ENCODE measurements around the gene CHL1.

CHL1 gene

GRCh38 chr3:317012-317411 is 120.4 kb downstream of the CHL1 start:
- TF ChIP-seq CTCF (IDR thresholded peaks at IDR 0.05; ENCODE audit: low read length, missing control alignments), result no peak
- no peak for DNase-seq (ENCODE audit: low read depth)
- no peak overlapping the region for H3K4me3 ChIP-seq (replicated peaks; ENCODE audit: low read depth, low read length)

GRCh38 chr3:318903-319302 is 122.3 kb downstream of the CHL1 start:
- no peak for DNase-seq (ENCODE audit: low read depth)
- no peak overlapping the region for H3K4me3 ChIP-seq (replicated peaks; ENCODE audit: low read depth, low read length)
- no peak for TF ChIP-seq CTCF (IDR thresholded peaks at IDR 0.05; ENCODE audit: low read length, missing control alignments)

- no peak overlapping the region for H3K4me3 ChIP-seq (replicated peaks; ENCODE audit: low read depth, low read length)
- no peak for TF ChIP-seq CTCF (IDR thresholded peaks at IDR 0.05; ENCODE audit: low read length, missing control alignments)
- no peak for DNase-seq (ENCODE audit: low read depth)
These were observed 127.9 kb downstream of the CHL1 start for GRCh38 chr3:324423-324822.

- no peak for DNase-seq (ENCODE audit: low read depth)
- H3K4me3 ChIP-seq (replicated peaks; ENCODE audit: low read depth, low read length), result no peak overlapping the region
- no peak for TF ChIP-seq CTCF (IDR thresholded peaks at IDR 0.05; ENCODE audit: low read length, missing control alignments)
These were observed 128.9 kb downstream of the CHL1 start for GRCh38 chr3:325495-325894.

GRCh38 chr3:330494-331115 is 134.0 kb downstream of the CHL1 start:
- no peak overlapping the region for H3K4me3 ChIP-seq (replicated peaks; ENCODE audit: low read depth, low read length)
- no peak for TF ChIP-seq CTCF (IDR thresholded peaks at IDR 0.05; ENCODE audit: low read length, missing control alignments)
- DNase-seq (ENCODE audit: low read depth), result no peak

- TF ChIP-seq CTCF (IDR thresholded peaks at IDR 0.05; ENCODE audit: low read length, missing control alignments), result no peak
- no peak for DNase-seq (ENCODE audit: low read depth)
- no peak overlapping the region for H3K4me3 ChIP-seq (replicated peaks; ENCODE audit: low read depth, low read length)
These were observed 135.3 kb downstream of the CHL1 start for GRCh38 chr3:331881-332280.

GRCh38 chr3:332701-333100 is 136.1 kb downstream of the CHL1 start:
- no peak for TF ChIP-seq CTCF (IDR thresholded peaks at IDR 0.05; ENCODE audit: low read length, missing control alignments)
- DNase-seq (ENCODE audit: low read depth), result no peak
- no peak overlapping the region for H3K4me3 ChIP-seq (replicated peaks; ENCODE audit: low read depth, low read length)

Measured in fibroblast of pulmonary artery (primary cell).